HepG2 (cell line): ENCODE results near the gene SERTAD2. TPM values are rescaled to one million over a fixed set of nuclear protein-coding genes. Genes with fewer than 3 reads are reported as not detected.

Source experiments
- AGO2 ChIP-seq: fragments of 200-400 bp; formaldehyde crosslinking; optimal IDR thresholded peaks from 2 replicates; pipeline ENCODE3; 2017; ENCODE audit warnings: mild to moderate bottlenecking, low read depth, low read length, moderate library complexity
- BORCS8-MEF2B ChIP-seq: sonication (generic); formaldehyde crosslinking; IDR thresholded peaks from 2 replicates; pipeline ENCODE4 v1.8.0; 2022; ENCODE audit warnings: mild to moderate bottlenecking, missing genetic modification reagents
- FOSL2 ChIP-seq: sonication (generic); formaldehyde crosslinking; IDR thresholded peaks from 2 replicates; pipeline ENCODE4 v1.4.0; 2020; ENCODE audit warnings: missing genetic modification reagents
- HES4 ChIP-seq: sonication (generic); formaldehyde crosslinking; IDR thresholded peaks from 2 replicates; pipeline ENCODE4 v1.9.0; 2021; ENCODE audit warnings: mild to moderate bottlenecking, missing genetic modification reagents, borderline replicate concordance
- HIVEP1 ChIP-seq: sonication (generic); formaldehyde crosslinking; IDR thresholded peaks from 2 replicates; pipeline ENCODE4 v1.4.0; 2020; ENCODE audit warnings: mild to moderate bottlenecking, missing genetic modification reagents
- PHF8 ChIP-seq: sonication (generic); formaldehyde crosslinking; IDR thresholded peaks from 2 replicates; pipeline ENCODE4 v1.5.0; 2020; ENCODE audit warnings: missing genetic modification reagents
- POLR2AphosphoS2 ChIP-seq: IDR thresholded peaks from 2 replicates; pipeline ENCODE4 v1.6.1; 2011; ENCODE audit warnings: low read depth, low read length, improper control_type of control experiment
- RBM22 ChIP-seq: fragments of 200-400 bp; formaldehyde crosslinking; optimal IDR thresholded peaks from 2 replicates; pipeline ENCODE3; 2017; ENCODE audit warnings: mild to moderate bottlenecking, low read length, moderate library complexity
- SNAPC5 ChIP-seq: sonication (generic); formaldehyde crosslinking; IDR thresholded peaks from 2 replicates; pipeline ENCODE4 v1.8.1; 2023; ENCODE audit warnings: mild to moderate bottlenecking, missing genetic modification reagents, borderline replicate concordance
- ZBTB10 ChIP-seq: sonication (generic); formaldehyde crosslinking; IDR thresholded peaks from 2 replicates; pipeline ENCODE4 v1.4.0; 2020; ENCODE audit warnings: missing genetic modification reagents, borderline replicate concordance
- ZBTB39 ChIP-seq: sonication (generic); formaldehyde crosslinking; IDR thresholded peaks from 2 replicates; pipeline ENCODE4 v1.5.0; 2020; ENCODE audit warnings: missing genetic modification reagents
- ZMYM3 ChIP-seq: sonication (generic); formaldehyde crosslinking; IDR thresholded peaks from 2 replicates; pipeline ENCODE4 v1.5.1; 2020; ENCODE audit warnings: mild to moderate bottlenecking, missing genetic modification reagents
- ZNF205 ChIP-seq: IDR thresholded peaks from 2 replicates; pipeline ENCODE4 v1.6.1; 2018; ENCODE audit warnings: missing biosample characterization, missing genetic modification reagents
- ZNF367 ChIP-seq: sonication (generic); formaldehyde crosslinking; IDR thresholded peaks from 2 replicates; pipeline ENCODE4 v1.4.0; 2020; ENCODE audit warnings: missing genetic modification reagents, borderline replicate concordance
- ZNF549 ChIP-seq: sonication (generic); formaldehyde crosslinking; IDR thresholded peaks from 2 replicates; pipeline ENCODE4 v1.5.0; 2020; ENCODE audit warnings: missing genetic modification reagents
- ZNF552 ChIP-seq: sonication (generic); formaldehyde crosslinking; IDR thresholded peaks from 2 replicates; pipeline ENCODE4 v1.9.0; 2022; ENCODE audit warnings: missing genetic modification reagents, mild to moderate bottlenecking, borderline replicate concordance
- ZSCAN21 ChIP-seq: sonication (generic); formaldehyde crosslinking; IDR thresholded peaks from 2 replicates; pipeline ENCODE4 v1.8.0; 2022; ENCODE audit warnings: mild to moderate bottlenecking, missing genetic modification reagents, moderate library complexity, borderline replicate concordance
- polyA plus RNA-seq, 8 experiments: library from polyadenylated mRNA; depleted of rRNA in 3 of 8; stranded (reverse) in 7 of 8; unstranded in 1 of 8; fragments of >200 nt; fragmentation: Illumina TruSeq in 4 of 8; extraction: Trizol in 4 of 8; gene quantifications; 2 replicates each; pipeline versions ENCODE4 v1.2.1 to v1.2.3, GENCODE V29; 2011 to 2016; ENCODE audit warnings: low read depth in 4 of 8, missing spikeins in 1 of 8, mixed read lengths in 1 of 8; ENCODE audit not compliant: insufficient read depth in 1 of 8
- total RNA-seq, 5 experiments: library from RNA; depleted of rRNA; stranded (reverse); fragments of >200 nt; fragmentation: Illumina TruSeq; extraction: Trizol; gene quantifications; 2 replicates each; pipeline ENCODE4 v1.2.3, GENCODE V29; 2016; ENCODE audit warnings: low read depth in 1 of 5
- TF ChIP-seq, protein P1 (sequence below): sonication (generic); formaldehyde crosslinking; IDR thresholded peaks from 2 replicates; pipeline ENCODE4 v1.4.0; 2020; ENCODE audit warnings: missing genetic modification reagents, borderline replicate concordance
- TF ChIP-seq, protein P2 (sequence below): sonication (generic); formaldehyde crosslinking; IDR thresholded peaks from 2 replicates; pipeline ENCODE4 v1.9.0; 2022; ENCODE audit warnings: low read depth, missing genetic modification reagents
- TF ChIP-seq, protein P3 (sequence below): IDR thresholded peaks from 2 replicates; pipeline ENCODE4 v1.6.1; 2016

The SERTAD2 gene
- total and polyA plus RNA-seq, 2 of the 13 experiments (the other 11 are each of a cell fraction or from before 2014, with no cell fraction given): 6.7 to 22.6 TPM

- TF ChIP-seq ZSCAN21 (no peak), BORCS8-MEF2B (CRISPR knock-in tag) (no peak), ZBTB39 (CRISPR knock-in tag) (no peak), ZNF367 (CRISPR knock-in tag) (no peak), ZNF549 (CRISPR knock-in tag) (no peak), ZNF205 (CRISPR knock-in tag) (no peak), POLR2AphosphoS2 (no peak), HES4 (CRISPR knock-in tag) (no peak), ZMYM3 (CRISPR knock-in tag) (peak; percentile 63), FOSL2 (CRISPR knock-in tag) (peak; percentile 91), RBM22 (no peak), SNAPC5 (no peak), AGO2 (no peak), HIVEP1 (no peak), PHF8 (CRISPR knock-in tag) (no peak), ZNF552 (CRISPR knock-in tag) (no peak), ZBTB10 (no peak)
- TF ChIP-seq, protein P1, sequence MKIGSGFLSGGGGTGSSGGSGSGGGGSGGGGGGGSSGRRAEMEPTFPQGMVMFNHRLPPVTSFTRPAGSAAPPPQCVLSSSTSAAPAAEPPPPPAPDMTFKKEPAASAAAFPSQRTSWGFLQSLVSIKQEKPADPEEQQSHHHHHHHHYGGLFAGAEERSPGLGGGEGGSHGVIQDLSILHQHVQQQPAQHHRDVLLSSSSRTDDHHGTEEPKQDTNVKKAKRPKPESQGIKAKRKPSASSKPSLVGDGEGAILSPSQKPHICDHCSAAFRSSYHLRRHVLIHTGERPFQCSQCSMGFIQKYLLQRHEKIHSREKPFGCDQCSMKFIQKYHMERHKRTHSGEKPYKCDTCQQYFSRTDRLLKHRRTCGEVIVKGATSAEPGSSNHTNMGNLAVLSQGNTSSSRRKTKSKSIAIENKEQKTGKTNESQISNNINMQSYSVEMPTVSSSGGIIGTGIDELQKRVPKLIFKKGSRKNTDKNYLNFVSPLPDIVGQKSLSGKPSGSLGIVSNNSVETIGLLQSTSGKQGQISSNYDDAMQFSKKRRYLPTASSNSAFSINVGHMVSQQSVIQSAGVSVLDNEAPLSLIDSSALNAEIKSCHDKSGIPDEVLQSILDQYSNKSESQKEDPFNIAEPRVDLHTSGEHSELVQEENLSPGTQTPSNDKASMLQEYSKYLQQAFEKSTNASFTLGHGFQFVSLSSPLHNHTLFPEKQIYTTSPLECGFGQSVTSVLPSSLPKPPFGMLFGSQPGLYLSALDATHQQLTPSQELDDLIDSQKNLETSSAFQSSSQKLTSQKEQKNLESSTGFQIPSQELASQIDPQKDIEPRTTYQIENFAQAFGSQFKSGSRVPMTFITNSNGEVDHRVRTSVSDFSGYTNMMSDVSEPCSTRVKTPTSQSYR: peak; percentile 44
- TF ChIP-seq, protein P2, sequence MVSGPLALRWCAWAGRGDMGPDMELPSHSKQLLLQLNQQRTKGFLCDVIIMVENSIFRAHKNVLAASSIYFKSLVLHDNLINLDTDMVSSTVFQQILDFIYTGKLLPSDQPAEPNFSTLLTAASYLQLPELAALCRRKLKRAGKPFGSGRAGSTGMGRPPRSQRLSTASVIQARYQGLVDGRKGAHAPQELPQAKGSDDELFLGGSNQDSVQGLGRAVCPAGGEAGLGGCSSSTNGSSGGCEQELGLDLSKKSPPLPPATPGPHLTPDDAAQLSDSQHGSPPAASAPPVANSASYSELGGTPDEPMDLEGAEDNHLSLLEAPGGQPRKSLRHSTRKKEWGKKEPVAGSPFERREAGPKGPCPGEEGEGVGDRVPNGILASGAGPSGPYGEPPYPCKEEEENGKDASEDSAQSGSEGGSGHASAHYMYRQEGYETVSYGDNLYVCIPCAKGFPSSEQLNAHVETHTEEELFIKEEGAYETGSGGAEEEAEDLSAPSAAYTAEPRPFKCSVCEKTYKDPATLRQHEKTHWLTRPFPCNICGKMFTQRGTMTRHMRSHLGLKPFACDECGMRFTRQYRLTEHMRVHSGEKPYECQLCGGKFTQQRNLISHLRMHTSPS (CRISPR knock-in tag): no peak; the same call in 1 of the 2 replicates
- TF ChIP-seq, protein P3, sequence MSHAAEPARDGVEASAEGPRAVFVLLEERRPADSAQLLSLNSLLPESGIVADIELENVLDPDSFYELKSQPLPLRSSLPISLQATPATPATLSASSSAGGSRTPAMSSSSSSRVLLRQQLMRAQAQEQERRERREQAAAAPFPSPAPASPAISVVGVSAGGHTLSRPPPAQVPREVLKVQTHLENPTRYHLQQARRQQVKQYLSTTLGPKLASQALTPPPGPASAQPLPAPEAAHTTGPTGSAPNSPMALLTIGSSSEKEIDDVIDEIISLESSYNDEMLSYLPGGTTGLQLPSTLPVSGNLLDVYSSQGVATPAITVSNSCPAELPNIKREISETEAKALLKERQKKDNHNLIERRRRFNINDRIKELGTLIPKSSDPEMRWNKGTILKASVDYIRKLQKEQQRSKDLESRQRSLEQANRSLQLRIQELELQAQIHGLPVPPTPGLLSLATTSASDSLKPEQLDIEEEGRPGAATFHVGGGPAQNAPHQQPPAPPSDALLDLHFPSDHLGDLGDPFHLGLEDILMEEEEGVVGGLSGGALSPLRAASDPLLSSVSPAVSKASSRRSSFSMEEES (CRISPR knock-in tag): peak; percentile 94
Observed at GRCh38 chr2:64669288-64669687, 15.6 kb upstream of the SERTAD2 start (continued).
